Testis (tissue), 2 donors: ENCODE data around the gene XRCC4.

Experiments used
- CTCF ChIP-seq, 3 experiments: fragments of 450-650 bp in 2 of 3; fragments of 200-600 bp in 1 of 3; sonication (generic) in 1 of 3; IDR thresholded peaks; one replicate each; pipeline ENCODE4 v1.5.1; 2016 to 2019; ENCODE audit warnings: antibody characterized with exemption in 3 of 3, mild to moderate bottlenecking in 2 of 3, moderate library complexity in 1 of 3
- POLR2A ChIP-seq: fragments of 450-650 bp; IDR thresholded peaks from one replicate; pipeline ENCODE4 v1.6.1; 2017; ENCODE audit warnings: antibody characterized with exemption, mild to moderate bottlenecking, moderate library complexity

- TF ChIP-seq CTCF (IDR thresholded peaks at IDR 0.05): no peak
- TF ChIP-seq POLR2A: no peak
Measured at GRCh38 chr5:83255268-83255667, 177.9 kb downstream of the XRCC4 start.
